OCI-LY7 (cell line): ENCODE results near the gene SMAD6. TPM values are rescaled to one million over a fixed set of nuclear protein-coding genes. Genes with fewer than 3 reads are reported as not detected.

Experiments
- BruUV-seq: library from RNA; stranded (reverse); fragments of 400-500 nt; replicated peaks from 2 replicates; lab custom pipeline; 2021; lab: Mats Ljungman, UMichigan
- CTCF ChIA-PET: fragments of 300-600 bp; sonication (Branson Sonifier 250); formaldehyde crosslinking; loops from one replicate; lab custom pipeline; 2022; ENCODE audit warnings: antibody characterized with exemption; ENCODE audit not compliant: unreplicated experiment; lab: Charles Lee
- POLR2A ChIA-PET: fragments of 300-600 bp; sonication (Branson Sonifier 250); formaldehyde crosslinking; loops from one replicate; lab custom pipeline; 2022; ENCODE audit warnings: antibody characterized with exemption; lab: Charles Lee
- DNase-seq: peaks from one replicate; pipeline ENCODE4 v3.0.0-alpha.2; 2015; ENCODE audit warnings: low spot score
- H2AFZ ChIP-seq: fragments of 200-600 bp; sonication (generic), shearing (Covaris generic); 2 replicates; pipeline ENCODE4 v1.6.1; 2014; ENCODE audit warnings: mild to moderate bottlenecking, antibody characterized with exemption, low read length, moderate library complexity
- H3K27ac ChIP-seq: fragments of 200-600 bp; sonication (generic); 2 replicates; pipeline ENCODE4 v1.5.1; 2014; ENCODE audit warnings: mixed run types, low read depth, mild to moderate bottlenecking, moderate library complexity, low read length, inconsistent platforms; ENCODE audit not compliant: poor library complexity, severe bottlenecking
- H3K36me3 ChIP-seq: fragments of 200-600 bp; sonication (generic); 2 replicates; pipeline ENCODE4 v1.6.1; 2014; ENCODE audit warnings: mild to moderate bottlenecking, antibody characterized with exemption, low read length, moderate library complexity, mixed read lengths; ENCODE audit not compliant: insufficient read depth
- H3K4me1 ChIP-seq: fragments of 200-600 bp; sonication (generic); 2 replicates; pipeline ENCODE4 v1.5.1; 2014; ENCODE audit warnings: mild to moderate bottlenecking, low read length; ENCODE audit not compliant: insufficient read depth, poor library complexity, severe bottlenecking
- H3K4me2 ChIP-seq: fragments of 200-600 bp; sonication (generic); 2 replicates; pipeline ENCODE4 v1.6.1; 2014; ENCODE audit warnings: mild to moderate bottlenecking, low read length
- H3K4me3 ChIP-seq: fragments of 200-600 bp; sonication (generic); 2 replicates; pipeline ENCODE4 v1.5.1; 2014; ENCODE audit warnings: mild to moderate bottlenecking, low read depth, low read length; ENCODE audit not compliant: poor library complexity, severe bottlenecking
- H3K79me2 ChIP-seq: fragments of 200-600 bp; sonication (generic); 2 replicates; pipeline ENCODE4 v1.6.1; 2016; ENCODE audit warnings: low read depth, mild to moderate bottlenecking, low read length, moderate library complexity, mixed read lengths; ENCODE audit not compliant: insufficient read depth
- H3K9me2 ChIP-seq: fragments of 200-600 bp; sonication (generic); 2 replicates; pipeline ENCODE4 v1.6.1; 2016; ENCODE audit warnings: mild to moderate bottlenecking, low read length, mixed read lengths; ENCODE audit not compliant: insufficient read depth
- H3K9me3 ChIP-seq: fragments of 200-600 bp; sonication (generic); 2 replicates; pipeline ENCODE4 v1.6.1; 2014; ENCODE audit warnings: mild to moderate bottlenecking, mixed run types, low read length, mixed read lengths
- H4K20me1 ChIP-seq: fragments of 200-600 bp; sonication (generic); 2 replicates; pipeline ENCODE4 v1.6.1; 2014; ENCODE audit warnings: mild to moderate bottlenecking, antibody characterized with exemption, low read length, moderate library complexity, mixed read lengths; ENCODE audit not compliant: insufficient read depth
- CTCF ChIP-seq: fragments of 200-600 bp; sonication (generic); conservative IDR thresholded peaks from 2 replicates; pipeline ENCODE4 v1.5.1; 2014; ENCODE audit warnings: mild to moderate bottlenecking, antibody characterized with exemption, low read length, moderate library complexity, mixed read lengths
- EZH2phosphoT487 ChIP-seq: fragments of 200-600 bp; sonication (generic); IDR thresholded peaks from 2 replicates; pipeline ENCODE4 v1.6.1; 2018; ENCODE audit warnings: low read depth, borderline replicate concordance, mild to moderate bottlenecking, mixed run types, antibody characterized with exemption, low read length, moderate library complexity, mixed read lengths
- intact Hi-C: fragments of 100-400 bp; cut with micrococcal nuclease; formaldehyde crosslinking; loops from one replicate; pipeline ENCODE4 v1.10.0; 2022; ENCODE audit not compliant: unreplicated experiment
- total RNA-seq, 2 experiments: library from RNA; depleted of rRNA in 1 of 2; stranded (reverse); fragments of >200 nt in 1 of 2; shearing (Covaris generic) in 1 of 2; gene quantifications; 2 replicates each; pipeline ENCODE4 v1.2.3, GENCODE V29; 2014 to 2022

The SMAD6 gene
- total RNA-seq, 2 experiments from 2014 or later, result 14.6 to 16.1 TPM

- Histone ChIP-seq H3K4me3 (no peak overlapping the region), H3K9me2 (no peaks in the 10 kb centered on the region), H4K20me1 (no peaks in the 10 kb centered on the region), H3K4me2 (no peak overlapping the region), H3K36me3 (no peaks in the 10 kb centered on the region), H3K9me3 (no peaks in the 10 kb centered on the region), H3K4me1 (no peaks in the 10 kb centered on the region), H3K79me2 (no peaks in the 10 kb centered on the region), H2AFZ (no peak overlapping the region), H3K27ac (no peak overlapping the region)
- ChIA-PET POLR2A (no interaction called here), CTCF (no interaction called here)
- no TSS peak for BruUV-seq
- DNase-seq, result no peak
- intact Hi-C loops, result no loop called here
- no peak for TF ChIP-seq CTCF
- TF ChIP-seq EZH2phosphoT487, result no peak
Observed at GRCh38 chr15:66825139-66825538, 123.1 kb downstream of the SMAD6 start.

GRCh38 chr15:66825731-66826130, 123.7 kb downstream of the SMAD6 start:
- no peaks in the 10 kb centered on the region for H3K36me3 ChIP-seq
- H3K4me3 ChIP-seq, result no peak overlapping the region
- ChIA-PET POLR2A (no interaction called here), CTCF (no interaction called here)
- intact Hi-C loops, result no loop called here
- no TSS peak for BruUV-seq
- H2AFZ ChIP-seq, result no peak overlapping the region
- H3K4me2 ChIP-seq, result no peak overlapping the region
- H4K20me1 ChIP-seq, result no peaks in the 10 kb centered on the region
- no peaks in the 10 kb centered on the region for H3K4me1 ChIP-seq
- TF ChIP-seq EZH2phosphoT487, result no peak
- TF ChIP-seq CTCF, result no peak
- H3K79me2 ChIP-seq, result no peaks in the 10 kb centered on the region
- H3K27ac ChIP-seq, result no peak overlapping the region
- no peak for DNase-seq
- H3K9me2 ChIP-seq, result no peaks in the 10 kb centered on the region
- no peaks in the 10 kb centered on the region for H3K9me3 ChIP-seq

- no peaks in the 10 kb centered on the region for H3K9me3 ChIP-seq
- H3K36me3 ChIP-seq, result no peaks in the 10 kb centered on the region
- no peak for TF ChIP-seq CTCF
- no peaks in the 10 kb centered on the region for H3K4me1 ChIP-seq
- no peak overlapping the region for H2AFZ ChIP-seq
- H3K4me3 ChIP-seq, result no peak overlapping the region
- no peak overlapping the region for H3K27ac ChIP-seq
- no peaks in the 10 kb centered on the region for H3K79me2 ChIP-seq
- BruUV-seq, result no TSS peak
- no peaks in the 10 kb centered on the region for H4K20me1 ChIP-seq
- H3K9me2 ChIP-seq, result no peaks in the 10 kb centered on the region
- intact Hi-C loops, result no loop called here
- DNase-seq, result no peak
- POLR2A ChIA-PET, result no interaction called here
- no peak overlapping the region for H3K4me2 ChIP-seq
- CTCF ChIA-PET, result no interaction called here
Observed at GRCh38 chr15:66826507-66826906, 124.5 kb downstream of the SMAD6 start.
